GM12874 (cell line): ENCODE data around the gene GALNT14.

Experiments used
- CTCF ChIP-seq: IDR thresholded peaks from 2 replicates; pipeline ENCODE4 v1.5.1; 2011; ENCODE audit warnings: low read depth, mild to moderate bottlenecking, control low read depth, low read length, moderate library complexity; ENCODE audit not compliant: insufficient read depth

GALNT14 gene

GRCh38 chr2:30872797-30873196, 265.4 kb downstream of the GALNT14 start:
- no peak for TF ChIP-seq CTCF

GRCh38 chr2:30871980-30872789, 266.1 kb downstream of the GALNT14 start:
- TF ChIP-seq CTCF: no peak

GRCh38 chr2:30871440-30871839, 266.8 kb downstream of the GALNT14 start:
- no peak for TF ChIP-seq CTCF

GRCh38 chr2:30869988-30870387, 268.3 kb downstream of the GALNT14 start:
- TF ChIP-seq CTCF: no peak

- TF ChIP-seq CTCF: no peak
Measured at GRCh38 chr2:30867385-30867784, 270.9 kb downstream of the GALNT14 start.

- TF ChIP-seq CTCF: no peak
Measured at GRCh38 chr2:30866974-30867373, 271.3 kb downstream of the GALNT14 start.

- no peak for TF ChIP-seq CTCF
Measured at GRCh38 chr2:30865892-30866681, 272.2 kb downstream of the GALNT14 start.
